ENCODE measurements around the gene FAM193B.

FAM193B gene

DNA sequence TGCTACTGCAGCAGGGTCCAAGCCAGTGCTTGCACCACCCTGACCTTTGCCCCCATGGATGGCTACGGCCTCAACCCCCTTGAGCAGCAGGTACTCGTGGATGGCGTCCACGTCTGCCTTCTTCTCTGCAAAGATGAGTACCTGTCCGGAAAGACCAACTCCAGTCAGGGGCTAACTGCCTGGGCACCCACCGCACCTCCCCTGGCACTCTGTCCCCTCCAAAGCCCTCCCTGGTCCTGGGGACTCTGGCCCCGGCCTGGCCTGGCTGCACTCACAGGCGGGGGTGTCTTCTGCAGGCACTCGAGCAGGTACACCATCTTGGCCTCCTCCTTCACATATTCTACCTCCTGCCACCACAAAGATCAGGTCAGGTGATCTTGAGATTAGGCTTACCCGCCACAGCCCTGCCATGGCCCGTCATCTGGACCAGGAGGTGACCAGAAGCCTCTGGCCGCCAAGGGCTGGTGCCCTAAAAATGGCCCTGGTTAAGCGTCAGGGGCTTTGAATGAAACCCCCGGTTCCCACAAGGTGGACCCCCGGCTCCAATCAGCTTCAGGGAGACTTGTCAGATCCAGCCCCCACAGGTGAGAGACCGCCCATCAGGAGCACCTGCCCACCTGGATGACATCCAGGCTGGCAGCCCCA is 41.5 kb downstream of the FAM193B start:
- DNase-seq = no peak

DNA sequence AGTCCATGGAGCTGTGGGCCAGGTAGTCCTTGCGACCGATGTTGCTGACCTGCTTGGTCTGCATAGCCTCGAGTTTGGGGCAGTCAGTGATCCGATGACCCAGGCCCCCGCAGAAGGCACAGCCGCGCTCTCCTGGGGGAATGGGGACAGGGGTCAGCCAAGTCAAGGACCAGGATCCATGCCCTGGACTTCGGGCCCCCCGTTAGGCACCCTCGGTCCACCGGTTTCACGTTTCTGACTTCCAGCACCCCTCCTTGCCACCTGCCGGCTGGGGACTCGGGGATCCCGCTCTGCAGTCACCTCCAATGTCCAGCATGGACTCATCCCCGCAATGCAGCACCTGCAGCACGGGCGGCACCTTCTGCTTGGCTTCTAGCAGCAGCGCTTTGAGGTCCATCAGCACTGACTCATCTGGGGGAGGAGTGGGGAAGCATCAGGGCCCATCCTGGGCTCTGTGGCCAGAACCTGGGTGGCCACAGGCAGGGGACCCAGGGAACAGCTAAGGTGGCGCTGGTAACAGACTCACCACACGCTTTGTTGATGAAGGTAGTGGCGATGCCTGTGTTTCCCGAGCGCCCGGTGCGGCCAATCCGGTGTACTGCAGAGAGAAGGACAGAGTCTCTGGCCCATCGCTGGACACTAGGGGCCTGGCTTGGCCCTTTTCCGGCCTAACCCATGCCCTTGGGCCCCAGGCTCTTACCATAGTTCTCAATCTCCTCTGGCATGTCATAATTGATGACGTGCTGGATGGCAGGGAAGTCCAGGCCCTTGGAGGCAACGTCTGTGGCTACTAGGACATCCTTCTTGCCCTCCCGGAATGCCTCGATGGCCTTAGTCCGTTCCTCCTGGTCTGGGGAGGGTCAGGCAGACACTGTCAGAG is 42.3 kb downstream of the FAM193B start:
- DNase-seq = no peak

DNA sequence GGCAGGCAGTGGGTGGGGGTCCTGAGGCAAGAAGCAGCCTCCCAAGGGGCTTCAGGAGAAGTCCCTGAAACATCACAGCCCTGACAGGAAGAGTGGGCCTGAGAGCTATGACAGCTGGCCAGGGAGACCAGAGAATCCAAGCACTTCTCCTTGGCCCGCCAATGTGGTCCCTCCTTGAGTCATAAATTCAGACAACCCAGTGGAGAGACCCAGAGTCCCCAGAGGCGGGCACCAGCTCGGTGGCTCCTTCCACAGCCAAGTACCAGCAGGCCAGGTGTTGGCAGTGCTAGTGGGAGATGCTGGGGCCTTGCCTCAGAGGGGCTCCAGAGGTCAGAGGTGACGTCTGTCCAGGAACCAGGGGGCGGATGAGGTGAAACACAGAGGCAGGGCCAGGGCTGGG is 43.2 kb downstream of the FAM193B start:
- DNase-seq = no peak

DNA sequence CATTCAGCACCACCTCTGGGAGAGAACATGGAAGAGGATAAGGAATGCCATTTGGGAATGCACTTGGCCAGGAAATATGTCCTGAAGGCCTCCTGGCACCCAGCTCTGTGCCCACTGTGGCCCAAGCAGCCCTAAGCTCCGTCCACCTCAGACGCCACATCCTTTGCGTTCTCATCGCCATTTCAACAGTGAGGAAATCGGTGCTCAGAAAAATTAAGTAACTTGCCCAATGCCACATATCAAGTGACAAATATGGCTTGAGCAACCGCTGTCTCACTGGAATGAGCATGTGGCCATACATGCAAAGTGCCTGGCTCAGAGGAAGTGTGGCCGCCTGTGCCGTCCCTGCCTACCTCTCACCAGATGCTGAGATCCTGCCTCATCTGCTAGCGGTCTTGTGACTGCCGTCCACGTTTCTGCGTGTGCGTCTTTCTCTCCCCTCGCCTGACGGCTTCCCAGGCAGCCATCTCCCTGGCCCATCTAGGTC is 43.8 kb downstream of the FAM193B start:
- no peak for DNase-seq

DNA sequence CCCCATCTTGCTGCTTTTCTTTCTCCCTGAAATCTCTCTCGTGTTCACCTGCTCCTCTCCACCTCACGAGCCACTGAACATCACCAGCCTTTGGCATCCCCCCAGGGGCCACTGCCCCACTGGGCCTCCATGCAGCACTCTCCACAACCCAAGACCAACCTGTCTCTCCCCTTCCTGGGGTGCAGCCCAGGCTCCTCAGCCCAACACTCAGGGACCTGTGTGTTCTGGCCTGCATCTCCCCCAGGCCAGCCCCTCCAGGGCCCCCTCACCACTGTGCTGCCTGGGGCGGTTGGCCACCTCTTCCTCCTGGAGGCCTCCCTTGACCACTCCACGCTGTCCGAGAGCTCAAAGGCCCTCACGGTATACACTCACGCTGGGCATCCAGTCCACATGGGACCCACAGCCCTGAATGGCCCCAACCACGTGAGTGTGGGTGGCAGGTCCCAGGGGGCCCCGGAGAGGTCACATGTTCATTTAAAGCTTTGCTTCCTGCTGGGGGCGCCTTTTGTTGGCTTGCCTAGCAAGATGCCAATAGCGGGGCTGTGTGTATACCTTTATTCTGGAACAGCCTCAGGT is 44.3 kb downstream of the FAM193B start:
- no peak for DNase-seq

DNA sequence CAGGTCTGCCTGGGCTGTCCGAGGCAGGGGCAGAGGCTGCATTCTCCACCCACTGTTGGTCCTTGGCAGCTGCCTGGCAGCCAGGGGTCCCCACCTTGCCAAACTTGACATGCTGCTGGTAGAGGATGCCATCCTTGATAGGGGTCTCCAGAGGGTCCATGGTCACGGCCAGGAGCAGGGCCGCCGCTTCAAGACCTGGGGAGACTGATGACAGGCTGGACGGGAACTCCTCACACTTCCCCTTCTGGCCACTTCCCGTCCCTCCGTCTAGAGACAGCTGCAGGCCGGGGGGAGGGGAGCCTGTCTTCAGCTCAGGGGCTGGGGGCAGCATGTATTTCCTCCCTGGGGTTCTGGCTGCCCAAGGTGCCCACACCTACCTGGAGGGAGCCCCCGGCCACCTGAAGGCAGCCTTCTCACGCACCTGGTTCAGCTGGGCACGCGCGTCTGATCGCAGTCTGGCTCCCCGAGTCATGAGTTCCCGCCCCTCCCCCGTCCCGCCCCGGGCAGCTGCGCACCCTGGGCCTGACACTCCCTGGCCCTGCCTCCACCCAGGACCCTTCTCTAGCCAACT is 44.9 kb downstream of the FAM193B start, which contains the start of gene DOK3:
TSS of gene DOK3 (minus strand) at position 446 of the 571 bp plus-strand sequence. CDS start at position 160, 286 bp downstream.
- no peak for DNase-seq

DNA sequence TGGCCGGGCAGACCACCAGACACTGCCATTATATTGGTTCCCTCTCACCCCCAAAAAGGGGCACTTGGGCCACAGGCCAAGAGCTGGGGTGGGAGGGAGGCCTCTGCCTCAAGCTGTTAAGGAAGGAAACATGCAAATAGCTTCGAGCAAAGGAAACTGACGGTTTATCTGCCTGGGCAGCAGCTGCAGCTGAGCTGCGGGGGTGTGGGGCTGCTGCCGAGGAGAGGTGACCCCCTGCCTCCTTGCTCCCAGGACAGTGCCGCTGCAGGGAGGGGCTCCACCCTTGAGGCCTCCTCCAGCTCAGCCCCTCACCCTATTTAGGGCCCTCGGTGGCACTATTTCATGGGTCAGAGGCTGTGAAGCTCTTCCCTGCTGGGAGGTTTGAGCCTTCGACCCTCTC is 45.5 kb downstream of the FAM193B start:
- DNase-seq = no peak

DNA sequence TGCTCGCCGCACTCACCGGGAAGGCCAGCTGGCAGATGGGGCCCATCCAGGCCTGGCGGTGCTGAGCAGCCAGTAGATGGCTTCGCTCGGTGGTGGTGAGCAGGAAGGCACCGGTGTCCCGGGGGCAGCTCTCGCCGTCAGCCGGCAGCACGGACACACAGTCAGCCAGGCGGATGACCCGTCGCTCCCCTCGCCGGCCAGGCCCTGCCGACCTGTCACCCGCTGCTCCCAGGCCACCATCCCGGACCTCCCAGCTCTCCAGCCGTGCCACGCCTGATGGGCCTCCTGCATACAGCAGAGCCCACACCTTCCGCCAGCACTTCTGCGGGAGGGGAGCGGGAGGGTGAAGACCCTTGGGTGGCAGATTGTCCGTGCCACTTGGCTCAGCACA is 46.1 kb downstream of the FAM193B start:
- no peak for DNase-seq

DNA sequence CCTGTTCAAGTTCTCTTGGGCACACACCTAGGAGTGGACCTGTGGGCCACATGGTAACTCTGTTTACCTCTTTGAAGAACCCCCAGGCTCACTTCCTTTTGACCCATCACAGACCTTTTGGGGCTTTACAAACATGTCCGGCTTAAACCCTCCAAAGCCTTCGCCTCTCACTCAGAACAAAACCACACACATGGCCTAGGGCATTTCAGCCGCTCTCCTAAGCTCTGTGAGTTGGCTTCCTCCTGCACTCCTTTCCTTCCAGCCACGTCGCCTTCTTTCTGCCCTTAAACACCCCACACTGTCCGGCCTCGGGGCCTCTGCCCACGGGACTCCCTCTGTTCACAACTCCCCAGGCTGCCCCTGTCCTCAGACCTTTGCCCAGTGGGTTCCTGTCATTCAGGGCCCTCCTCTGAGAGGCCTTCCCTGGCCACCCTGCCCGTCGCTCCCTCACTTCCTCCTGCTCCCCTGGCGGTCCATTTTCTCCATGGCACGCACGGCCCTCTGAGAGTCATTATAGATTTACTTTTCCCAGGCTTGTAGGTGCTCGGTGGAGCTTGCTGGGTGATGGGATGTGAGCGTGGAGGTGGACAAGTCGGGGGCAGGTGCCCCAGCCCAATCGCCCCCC is 46.7 kb downstream of the FAM193B start:
- DNase-seq = no peak

DNA sequence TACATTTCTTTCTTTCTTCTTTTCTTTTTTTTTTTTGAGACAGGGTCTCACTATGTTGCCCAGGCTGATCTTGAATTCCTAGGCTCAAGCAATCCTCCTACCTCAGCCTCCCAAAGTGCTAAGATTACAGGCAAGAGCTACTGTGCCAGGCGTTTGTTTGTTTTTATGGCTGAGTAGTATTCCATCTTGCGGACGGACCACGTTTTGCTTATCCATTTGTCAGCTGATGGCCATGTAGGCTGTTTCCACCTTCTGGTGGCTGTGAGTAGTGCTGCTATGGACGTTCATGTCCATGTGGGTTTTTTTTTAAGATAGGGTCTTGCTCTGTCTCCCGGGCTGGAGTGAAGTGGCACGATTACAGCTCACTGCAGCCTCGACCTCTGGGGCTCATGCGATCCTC is 47.2 kb downstream of the FAM193B start:
- DNase-seq = no peak

DNA sequence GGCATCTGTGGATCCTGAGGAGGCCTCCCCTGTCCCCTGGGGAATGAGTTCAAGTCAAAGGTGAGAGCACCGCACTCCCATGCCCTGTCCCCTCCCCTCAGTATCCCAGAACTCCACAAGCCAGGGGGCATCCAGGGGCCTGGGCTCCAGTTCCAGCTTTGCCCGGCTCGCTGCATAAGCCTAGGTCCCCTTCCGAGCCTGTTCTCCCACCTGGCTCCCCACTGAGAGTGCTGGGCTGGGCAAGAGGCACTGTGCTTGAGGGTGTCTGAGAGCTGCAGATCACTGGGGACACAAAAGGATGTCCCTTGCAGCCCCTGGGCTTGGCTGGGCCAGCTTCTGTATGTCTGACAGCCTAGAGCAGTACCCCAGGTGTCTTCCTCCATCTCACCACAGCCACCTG is 49.3 kb downstream of the FAM193B start:
- DNase-seq = no peak

DNA sequence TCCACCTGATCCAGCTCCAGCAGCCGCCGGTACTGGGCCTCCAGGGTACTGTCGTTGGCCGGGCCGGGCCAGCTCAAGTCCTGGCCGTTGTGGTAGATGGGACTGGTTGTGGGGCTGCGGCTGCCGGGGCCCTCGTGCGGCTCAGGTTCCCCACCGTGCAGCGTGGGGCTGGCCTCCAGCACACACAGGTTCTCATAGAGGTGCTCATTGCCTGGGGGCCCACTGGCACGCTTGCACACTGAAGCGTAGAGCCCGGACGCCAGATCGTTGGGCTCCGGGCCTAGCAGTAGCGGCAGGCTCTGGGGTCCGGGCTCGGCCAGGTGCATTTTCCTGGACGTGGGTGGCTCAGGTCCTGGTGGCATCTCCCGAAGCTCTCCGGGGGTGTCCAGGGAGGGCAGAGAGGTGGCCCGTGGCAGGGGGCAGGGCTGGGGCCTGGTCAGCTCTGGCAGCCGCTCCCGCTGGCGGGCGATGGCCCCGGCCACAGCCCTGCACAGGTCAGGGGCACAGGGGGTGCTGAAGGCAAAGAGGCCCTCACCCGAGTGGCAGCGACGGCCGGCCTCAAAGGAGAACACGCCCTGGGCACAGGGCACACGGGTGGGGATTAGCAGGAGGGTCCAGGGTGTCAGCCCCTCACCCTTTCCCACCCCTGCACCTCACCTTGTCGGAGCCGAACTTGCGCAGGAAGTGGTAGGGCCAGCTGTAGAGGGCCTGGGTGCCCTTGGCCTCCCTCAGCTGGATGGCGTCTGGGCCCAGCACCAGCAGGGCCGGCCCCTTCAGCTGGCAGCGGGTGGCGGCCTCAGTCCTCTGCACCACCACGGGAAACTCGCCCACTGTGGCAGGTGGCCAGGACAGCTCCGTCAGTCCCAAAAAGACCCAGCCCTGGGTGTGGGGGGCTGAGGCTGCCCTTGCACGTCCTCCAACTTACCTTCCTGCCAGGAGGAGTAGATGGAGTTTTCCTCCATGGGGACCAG is 50.0 kb downstream of the FAM193B start:
- DNase-seq = no peak

DNA sequence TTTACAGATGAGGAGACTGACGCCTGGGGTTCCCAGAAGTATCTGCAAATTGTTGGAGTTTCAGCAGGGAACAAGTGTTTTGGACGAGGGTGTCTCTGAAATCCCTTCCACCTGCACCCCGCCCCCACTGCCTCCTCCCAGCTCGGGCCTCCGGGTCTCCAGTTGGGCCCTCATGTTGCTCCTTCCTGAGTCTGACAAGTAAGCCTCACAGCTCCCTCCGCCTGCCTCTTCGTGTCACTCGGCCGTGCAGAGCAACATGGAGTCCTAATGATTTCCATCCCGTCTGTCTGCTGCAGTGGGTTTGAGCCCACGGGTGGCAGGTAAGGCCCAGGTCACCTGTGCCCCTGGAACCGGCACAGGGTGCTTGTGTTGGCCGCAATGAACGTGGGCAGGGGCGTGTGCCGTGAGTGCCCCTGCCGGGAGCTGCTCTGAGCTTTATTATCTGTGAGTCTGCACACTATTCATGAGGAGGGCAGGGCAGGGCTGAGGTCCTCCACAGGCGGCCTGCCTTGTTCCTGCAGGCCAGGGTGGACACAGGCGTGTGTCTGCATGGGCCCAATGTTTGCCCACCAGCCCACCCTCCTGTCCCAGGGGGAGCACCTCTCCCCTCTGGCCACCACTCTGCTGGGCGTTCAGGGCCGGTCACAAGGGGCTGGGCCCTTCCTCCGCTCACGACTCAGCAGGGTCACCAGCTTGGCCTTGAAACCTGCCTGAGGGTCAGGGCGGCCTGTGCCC is 50.8 kb downstream of the FAM193B start:
- no peak for DNase-seq

DNA sequence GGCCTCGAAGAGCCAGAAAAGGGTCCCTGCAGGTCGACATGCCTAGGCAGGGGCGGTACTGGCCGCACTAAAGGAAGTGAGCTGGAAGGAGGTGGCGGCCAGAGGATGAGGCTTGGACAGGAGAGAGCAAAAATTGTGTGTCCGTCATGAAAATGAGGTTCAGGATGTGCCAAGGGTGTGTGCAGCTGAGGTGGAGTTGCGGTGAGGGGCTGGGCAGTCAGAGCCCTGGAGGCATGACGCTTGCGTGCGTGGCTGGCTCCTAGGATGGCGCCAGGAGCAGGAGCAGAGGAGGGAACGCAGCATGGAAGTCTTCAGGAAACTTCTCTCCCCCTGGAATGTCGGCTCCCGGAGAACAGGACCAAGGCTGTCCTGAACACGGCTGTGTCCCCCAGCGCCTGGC is 51.5 kb downstream of the FAM193B start:
- no peak for DNase-seq

DNA sequence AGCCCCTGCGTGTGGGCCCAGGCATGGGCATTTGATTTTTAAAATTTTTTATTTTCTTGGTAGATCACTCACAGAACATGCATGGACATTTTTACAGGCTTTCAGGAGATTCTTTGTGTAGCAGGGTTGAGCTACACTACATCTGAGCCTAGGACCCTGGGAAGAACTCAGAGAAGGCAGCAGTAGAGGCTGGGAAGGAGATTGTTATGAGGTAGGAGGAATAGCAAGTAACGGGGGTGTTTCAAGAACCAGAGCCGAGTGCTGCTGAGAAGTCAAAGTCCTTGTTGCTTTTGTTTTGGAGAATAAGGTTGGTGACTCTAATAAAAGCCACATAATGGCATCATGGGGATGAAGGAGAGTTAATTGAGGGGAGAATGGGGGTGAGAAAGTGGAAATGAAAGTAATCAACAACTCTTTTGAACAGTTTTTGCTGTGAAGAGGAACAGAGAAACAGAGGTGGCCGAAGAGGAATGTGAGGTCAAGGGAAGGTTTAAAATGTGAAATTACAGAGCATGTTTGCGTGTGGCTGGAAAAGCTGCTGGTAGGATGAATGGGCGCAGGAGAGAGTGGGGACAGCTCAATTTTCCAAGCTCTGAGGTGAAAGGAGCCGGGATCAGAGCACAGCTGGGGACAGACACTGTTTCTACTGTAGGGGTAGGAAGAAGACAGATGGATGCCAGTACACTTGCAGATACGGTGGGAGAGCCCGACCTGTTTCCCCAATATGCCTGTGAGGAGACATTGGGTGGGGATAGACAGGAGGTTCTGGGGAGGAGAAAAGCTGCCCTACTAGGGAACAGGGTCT is 52.3 kb downstream of the FAM193B start:
- DNase-seq = no peak

DNA sequence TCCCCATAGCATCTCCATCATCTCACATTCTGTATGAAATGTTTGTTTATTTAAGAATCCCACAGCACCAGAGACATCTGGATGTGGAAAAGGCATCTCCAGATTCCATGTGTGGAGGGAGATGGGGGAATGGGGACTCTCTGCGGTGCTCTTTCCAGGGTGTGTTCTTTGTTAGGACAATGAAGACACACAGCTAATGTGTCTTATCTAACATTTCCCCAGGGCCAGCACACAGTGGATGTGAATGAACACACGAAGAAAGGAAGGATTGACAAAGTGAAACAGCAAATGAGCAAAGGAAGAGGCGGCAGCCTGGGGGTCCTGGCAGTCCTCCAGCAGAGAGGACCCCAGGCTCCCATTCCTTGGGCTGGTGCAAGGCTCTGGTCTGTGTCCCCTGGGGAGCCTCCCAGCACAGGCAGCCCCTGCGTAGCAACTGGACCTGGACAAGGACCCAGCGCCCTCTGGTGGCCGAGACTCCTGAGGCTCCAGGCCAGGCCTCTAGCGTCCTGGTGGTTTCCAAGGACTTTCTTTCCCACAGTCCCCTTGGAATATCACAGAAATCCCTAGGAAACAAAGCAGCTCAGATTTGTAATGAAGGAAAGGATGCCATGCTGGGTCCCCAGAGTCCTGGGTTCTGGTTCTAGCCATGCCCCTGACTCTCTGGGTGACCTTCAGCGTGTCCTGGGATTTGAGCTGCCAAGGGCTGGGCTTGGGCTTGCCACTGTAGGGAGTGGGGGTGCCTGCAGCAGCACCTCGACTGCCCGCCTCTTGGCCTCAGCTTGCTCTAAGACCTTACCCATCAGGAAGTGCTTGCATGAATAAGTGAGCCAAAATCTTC is 53.5 kb downstream of the FAM193B start:
- DNase-seq = peak; percentile 39

DNA sequence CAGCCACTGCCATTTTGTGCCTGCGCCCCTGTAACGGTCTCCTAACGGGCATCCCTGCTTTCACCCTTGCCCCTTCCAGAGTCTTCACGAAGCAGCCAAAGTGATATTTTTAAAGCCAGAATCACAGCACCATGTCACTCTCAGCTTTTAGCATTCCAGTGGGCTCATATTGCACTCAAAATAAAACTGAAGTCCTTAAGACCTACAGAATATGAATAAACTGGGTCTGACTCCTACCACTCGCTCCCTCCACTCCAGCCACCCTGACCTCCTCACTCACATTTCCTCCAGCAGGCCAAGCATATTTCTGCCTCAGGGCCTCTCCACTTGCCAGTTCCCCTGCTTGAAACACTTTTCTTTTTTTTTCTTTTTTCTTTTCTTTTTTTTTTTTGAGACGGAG is 54.5 kb downstream of the FAM193B start:
- no peak for DNase-seq

DNA sequence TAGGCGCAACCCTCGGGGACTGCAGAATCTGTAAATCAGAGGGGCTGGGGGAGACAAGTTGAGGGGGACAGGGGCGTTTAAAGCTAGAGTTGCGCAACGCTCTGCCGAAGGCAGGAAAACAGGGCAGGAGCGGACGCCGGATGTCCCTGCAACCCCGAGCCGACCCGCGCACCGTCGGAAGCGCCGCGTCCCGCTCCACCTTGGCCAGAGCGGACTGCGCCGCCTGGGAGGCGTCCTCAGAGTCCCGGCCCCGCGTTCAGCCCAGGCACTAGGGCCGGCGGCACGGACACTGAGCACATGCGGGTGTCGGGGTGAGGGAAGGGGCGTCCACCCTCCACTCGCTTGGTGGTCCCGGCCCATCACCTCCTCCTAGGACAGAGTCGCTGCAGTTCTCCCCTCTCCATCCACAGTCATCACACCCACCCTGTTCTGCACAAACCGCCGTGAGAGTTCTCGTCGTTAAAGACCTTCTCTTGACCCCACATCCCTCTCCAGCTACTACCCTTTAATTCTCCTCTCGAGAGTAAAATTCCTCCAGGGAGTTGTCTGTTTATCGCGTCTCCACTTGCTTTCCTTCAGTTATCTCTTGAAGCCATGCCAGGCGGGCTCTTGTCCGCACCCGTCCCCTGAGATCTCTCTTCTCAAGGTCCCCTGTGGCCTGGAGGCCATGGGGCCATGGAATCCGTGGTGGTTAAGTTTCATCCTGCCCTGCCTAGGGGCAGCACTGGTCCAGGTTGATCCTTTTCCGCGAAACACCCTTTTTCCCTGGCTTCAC is 56.2 kb downstream of the FAM193B start:
- DNase-seq = no peak
